ENCODE results near the gene MTUS2.

DNA sequence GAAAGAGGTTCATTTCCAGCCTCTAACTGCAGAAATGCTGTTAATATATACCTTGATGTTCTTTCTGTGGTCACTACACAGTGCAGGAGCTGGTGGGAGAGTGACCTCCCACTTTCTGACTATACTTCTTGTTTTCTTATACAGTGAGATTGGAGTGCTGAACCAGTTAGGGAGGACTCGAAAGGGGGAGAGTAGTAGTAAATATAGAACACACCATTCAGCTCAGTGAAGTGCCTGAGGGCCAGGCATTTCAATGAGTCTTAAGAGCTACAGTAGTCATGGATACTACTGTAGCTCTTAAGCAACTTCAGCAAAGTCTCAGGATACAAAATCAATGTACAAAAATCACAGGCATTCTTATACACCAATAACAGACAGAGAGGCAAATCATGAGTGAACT, 372.9 kb downstream of the MTUS2 start:
- TF ChIP-seq, protein P1, sequence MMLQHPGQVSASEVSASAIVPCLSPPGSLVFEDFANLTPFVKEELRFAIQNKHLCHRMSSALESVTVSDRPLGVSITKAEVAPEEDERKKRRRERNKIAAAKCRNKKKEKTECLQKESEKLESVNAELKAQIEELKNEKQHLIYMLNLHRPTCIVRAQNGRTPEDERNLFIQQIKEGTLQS (IDR thresholded peaks at IDR 0.05) = no peak
- TF ChIP-seq, protein P2, sequence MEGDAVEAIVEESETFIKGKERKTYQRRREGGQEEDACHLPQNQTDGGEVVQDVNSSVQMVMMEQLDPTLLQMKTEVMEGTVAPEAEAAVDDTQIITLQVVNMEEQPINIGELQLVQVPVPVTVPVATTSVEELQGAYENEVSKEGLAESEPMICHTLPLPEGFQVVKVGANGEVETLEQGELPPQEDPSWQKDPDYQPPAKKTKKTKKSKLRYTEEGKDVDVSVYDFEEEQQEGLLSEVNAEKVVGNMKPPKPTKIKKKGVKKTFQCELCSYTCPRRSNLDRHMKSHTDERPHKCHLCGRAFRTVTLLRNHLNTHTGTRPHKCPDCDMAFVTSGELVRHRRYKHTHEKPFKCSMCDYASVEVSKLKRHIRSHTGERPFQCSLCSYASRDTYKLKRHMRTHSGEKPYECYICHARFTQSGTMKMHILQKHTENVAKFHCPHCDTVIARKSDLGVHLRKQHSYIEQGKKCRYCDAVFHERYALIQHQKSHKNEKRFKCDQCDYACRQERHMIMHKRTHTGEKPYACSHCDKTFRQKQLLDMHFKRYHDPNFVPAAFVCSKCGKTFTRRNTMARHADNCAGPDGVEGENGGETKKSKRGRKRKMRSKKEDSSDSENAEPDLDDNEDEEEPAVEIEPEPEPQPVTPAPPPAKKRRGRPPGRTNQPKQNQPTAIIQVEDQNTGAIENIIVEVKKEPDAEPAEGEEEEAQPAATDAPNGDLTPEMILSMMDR (IDR thresholded peaks at IDR 0.05; ENCODE audit: low read depth, low read length, missing input control) = no peak
- TF ChIP-seq EGR1 (IDR thresholded peaks at IDR 0.05; ENCODE audit: low read depth in 2 of 2) (no peak), SP1 (IDR thresholded peaks at IDR 0.05) (no peak), RAD21 (IDR thresholded peaks at IDR 0.05) (no peak), YY1 (IDR thresholded peaks at IDR 0.05) (no peak), JUND (IDR thresholded peaks at IDR 0.05) (no peak), NR2F2 (IDR thresholded peaks at IDR 0.05) (no peak)
- TF ChIP-seq, protein P3, sequence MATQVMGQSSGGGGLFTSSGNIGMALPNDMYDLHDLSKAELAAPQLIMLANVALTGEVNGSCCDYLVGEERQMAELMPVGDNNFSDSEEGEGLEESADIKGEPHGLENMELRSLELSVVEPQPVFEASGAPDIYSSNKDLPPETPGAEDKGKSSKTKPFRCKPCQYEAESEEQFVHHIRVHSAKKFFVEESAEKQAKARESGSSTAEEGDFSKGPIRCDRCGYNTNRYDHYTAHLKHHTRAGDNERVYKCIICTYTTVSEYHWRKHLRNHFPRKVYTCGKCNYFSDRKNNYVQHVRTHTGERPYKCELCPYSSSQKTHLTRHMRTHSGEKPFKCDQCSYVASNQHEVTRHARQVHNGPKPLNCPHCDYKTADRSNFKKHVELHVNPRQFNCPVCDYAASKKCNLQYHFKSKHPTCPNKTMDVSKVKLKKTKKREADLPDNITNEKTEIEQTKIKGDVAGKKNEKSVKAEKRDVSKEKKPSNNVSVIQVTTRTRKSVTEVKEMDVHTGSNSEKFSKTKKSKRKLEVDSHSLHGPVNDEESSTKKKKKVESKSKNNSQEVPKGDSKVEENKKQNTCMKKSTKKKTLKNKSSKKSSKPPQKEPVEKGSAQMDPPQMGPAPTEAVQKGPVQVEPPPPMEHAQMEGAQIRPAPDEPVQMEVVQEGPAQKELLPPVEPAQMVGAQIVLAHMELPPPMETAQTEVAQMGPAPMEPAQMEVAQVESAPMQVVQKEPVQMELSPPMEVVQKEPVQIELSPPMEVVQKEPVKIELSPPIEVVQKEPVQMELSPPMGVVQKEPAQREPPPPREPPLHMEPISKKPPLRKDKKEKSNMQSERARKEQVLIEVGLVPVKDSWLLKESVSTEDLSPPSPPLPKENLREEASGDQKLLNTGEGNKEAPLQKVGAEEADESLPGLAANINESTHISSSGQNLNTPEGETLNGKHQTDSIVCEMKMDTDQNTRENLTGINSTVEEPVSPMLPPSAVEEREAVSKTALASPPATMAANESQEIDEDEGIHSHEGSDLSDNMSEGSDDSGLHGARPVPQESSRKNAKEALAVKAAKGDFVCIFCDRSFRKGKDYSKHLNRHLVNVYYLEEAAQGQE (IDR thresholded peaks at IDR 0.05) = no peak
